ENCODE results near the gene ATAT1. TPM values are rescaled to one million over a fixed set of nuclear protein-coding genes. Genes with fewer than 3 reads are reported as not detected.

The ATAT1 gene
- total and polyA plus RNA-seq, 9 of the 15 experiments (the other 6 are each of a cell fraction or from before 2014, with no cell fraction given) = 0.65 to 5.8 (median 1.6) TPM

- Histone ChIP-seq H3K4me1 (replicated peaks in 1 of 2; ENCODE audit: control insufficient read depth in 2 of 2, insufficient read depth in 2 of 2, low read length in 2 of 2) (peaks cover 0 to 21% of the 10 kb centered on the region in 2 experiments; a peak in 3 of 5 replicates), H3K79me2 (ENCODE audit: control insufficient read depth, insufficient read depth, low read length) (peaks cover 74% of the 10 kb centered on the region), H3K4me3 (no peak overlapping the region), H3K9ac (ENCODE audit: insufficient read depth in 1 of 2, low read depth in 2 of 2, low read length in 2 of 2) (no peak overlapping the region), H4K20me1 (replicated peaks; ENCODE audit: control insufficient read depth, insufficient read depth, low read length) (peaks cover 8% of the 10 kb centered on the region; the same call in 1 of the 2 replicates), H3K36me3 (ENCODE audit: control insufficient read depth, insufficient read depth, low read length) (peaks cover 84% of the 10 kb centered on the region), H3K9me1 (ENCODE audit: control insufficient read depth, insufficient read depth, low read length) (no peaks in the 10 kb centered on the region), H3K27me3 (ENCODE audit: control insufficient read depth in 2 of 2, insufficient read depth in 2 of 2, low read length in 2 of 2) (no peaks in the 10 kb centered on the region), H3K4me2 (ENCODE audit: insufficient read depth, low read length) (no peak overlapping the region), H2AFZ (ENCODE audit: low read depth, low read length) (no peak overlapping the region), H3K27ac (ENCODE audit: extremely low read depth, low read depth, low read length) (peak overlapping the region; percentile 95; the same call in 1 of the 3 replicates), H3K9me3 (replicated peaks; ENCODE audit: control insufficient read depth, insufficient read depth, low read depth, low read length) (no peaks in the 10 kb centered on the region)
- BruUV-seq (replicated peaks) = no TSS peak
- DNase-seq (ENCODE audit: extremely low read depth in 1 of 4, low spot score in 3 of 4) = peak in 1 of 4 experiments; percentile 45
- 91% methylated on average over 1 of the region's 1 CpG for WGBS (ENCODE audit: insufficient coverage, low coverage, missing lambda C conversion rate)
- no peak for FAIRE-seq
- POLR2A ChIA-PET = interaction anchor here (1.0 to 4.8 kb wide), 14 partner anchors 12 to 79 kb away, joined by 3 to 310 read pairs (median 10); partner anchors contain the start of genes ABCF1, ATAT1, C6orf136 and DHX16
- intact Hi-C loops (cut with micrococcal nuclease) = no loop called here
- CTCF ChIA-PET (ENCODE audit: low intra/inter-chr PET ratio) = no interaction called here
- in situ Hi-C loops (cut with MboI) = no loop called here
- no peak for ATAC-seq
- TF ChIP-seq POLR2AphosphoS5 (IDR thresholded peaks at IDR 0.05; ENCODE audit: control insufficient read depth, insufficient read depth, low read depth, low read length) (0 out of 2 replicates have a peak, but pooled peaks have one; percentile 6), RBFOX2 (IDR thresholded peaks at IDR 0.05; ENCODE audit: low read depth, low read length) (0 out of 2 replicates have a peak, but pooled peaks have one; percentile 40), TOE1 (IDR thresholded peaks at IDR 0.05; ENCODE audit: borderline replicate concordance) (no peak), TOE1 (CRISPR knock-in tag; IDR thresholded peaks at IDR 0.05; ENCODE audit: borderline replicate concordance, low read depth) (no peak), BCLAF1 (IDR thresholded peaks at IDR 0.05; ENCODE audit: borderline replicate concordance in 1 of 2, control insufficient read depth in 1 of 2, low read depth in 2 of 2, low read length in 1 of 2) (no peak), CLOCK (CRISPR knock-in tag; IDR thresholded peaks at IDR 0.05; ENCODE audit: borderline replicate concordance) (no peak), PREB (CRISPR knock-in tag; IDR thresholded peaks at IDR 0.05) (no peak), THAP7 (CRISPR knock-in tag; IDR thresholded peaks at IDR 0.05) (no peak)
Measured at GRCh38 chr6:30612213-30612612, 14.5 kb upstream of the ATAT1 start.

Measured in K562 (cell line).